ENCODE data around the gene GRK7.
"Not testable (repeated sequence)": the region's sequence is repeated elsewhere in the genome, so short reads cannot be mapped to it uniquely, and the experiment has no call there.

Gene GRK7

GRCh38 chr3:141763088-141763750 lies at the start of gene GRK7:
GRK7 (plus strand) TSS chr3:141763408; CDS start chr3:141778285, 14,877 bp downstream.
- no peak for DNase-seq

- DNase-seq, result no peak
Observed at GRCh38 chr3:141714671-141715070, 48.5 kb upstream of the GRK7 start.

- DNase-seq, result no peak
Observed at GRCh38 chr3:141722081-141722480, 41.1 kb upstream of the GRK7 start.

- no peak for DNase-seq
Observed at GRCh38 chr3:141722648-141723047, 40.6 kb upstream of the GRK7 start.

GRCh38 chr3:141723255-141723654 lies 40.0 kb upstream of the GRK7 start:
- no peak for DNase-seq

GRCh38 chr3:141724186-141724585 lies 39.0 kb upstream of the GRK7 start:
- no peak for DNase-seq

GRCh38 chr3:141725036-141725435 lies 38.2 kb upstream of the GRK7 start:
- DNase-seq, result no peak

- DNase-seq, result no peak
Observed at GRCh38 chr3:141726483-141726882, 36.7 kb upstream of the GRK7 start.

GRCh38 chr3:141728355-141728892 lies 34.8 kb upstream of the GRK7 start:
- no peak for DNase-seq

GRCh38 chr3:141729240-141729639 lies 34.0 kb upstream of the GRK7 start:
- no peak for DNase-seq

- peak; percentile 11 for DNase-seq
Observed at GRCh38 chr3:141735176-141735575, 28.0 kb upstream of the GRK7 start.

GRCh38 chr3:141735770-141736465 lies 27.3 kb upstream of the GRK7 start:
- DNase-seq, result peak; percentile 31

GRCh38 chr3:141737093-141737492 lies 26.1 kb upstream of the GRK7 start:
- peak; percentile 96 for DNase-seq

- DNase-seq, result no peak
Observed at GRCh38 chr3:141737678-141738021, 25.6 kb upstream of the GRK7 start.

GRCh38 chr3:141738022-141738890 lies 25.0 kb upstream of the GRK7 start, which contains the start of gene RNF7:
RNF7 (plus strand) TSS chr3:141738298; CDS start chr3:141738342, 44 bp downstream.
- peak; percentile 94 for DNase-seq

- peak; percentile 46 for DNase-seq
Observed at GRCh38 chr3:141738891-141739363, 24.3 kb upstream of the GRK7 start.

- no peak for DNase-seq
Observed at GRCh38 chr3:141739731-141740130, 23.5 kb upstream of the GRK7 start.

- no peak for DNase-seq
Observed at GRCh38 chr3:141740349-141740748, 22.9 kb upstream of the GRK7 start.

GRCh38 chr3:141743305-141743704 lies 19.9 kb upstream of the GRK7 start:
- no peak for DNase-seq

GRCh38 chr3:141746962-141747361 lies 16.2 kb upstream of the GRK7 start:
- DNase-seq, result no peak

- no peak for DNase-seq
Observed at GRCh38 chr3:141753399-141753798, 9.8 kb upstream of the GRK7 start.

- DNase-seq, result no peak
Observed at GRCh38 chr3:141754032-141754431, 9.2 kb upstream of the GRK7 start.

GRCh38 chr3:141762552-141762951 lies 656 bp upstream of the GRK7 start:
- DNase-seq, result not testable (repeated sequence)
